Germinal center (tissue), 1 donor: ENCODE results near the gene PRR12.
A peak's percentile ranks its signal among the peaks of the same experiment; 100 is the strongest.

Source experiments
- DNase-seq: peaks from one replicate; pipeline ENCODE4 v3.0.0; 2012; ENCODE audit warnings: mixed read lengths, low spot score

PRR12 gene

DNA sequence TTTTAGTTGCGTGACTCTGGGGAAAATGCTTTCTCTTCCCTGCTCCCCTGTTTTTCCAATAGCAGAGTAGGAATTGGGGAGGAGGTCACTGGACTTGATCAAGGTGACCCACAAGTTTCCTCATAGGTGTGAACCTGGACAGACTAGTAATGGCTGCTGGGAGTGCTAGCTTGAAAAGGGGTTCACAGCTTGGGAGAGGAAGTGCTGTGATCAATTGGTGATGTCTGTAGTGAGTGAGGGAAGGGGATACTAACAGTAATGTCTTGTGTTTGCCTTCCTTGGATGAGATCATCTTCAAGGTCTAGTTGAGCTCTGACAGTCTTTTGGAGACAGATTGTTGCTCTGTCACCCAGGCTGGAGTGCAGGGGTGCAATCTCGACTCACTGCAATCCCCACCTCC is 76.5 kb downstream of the PRR12 start:
- DNase-seq, result no peak

DNA sequence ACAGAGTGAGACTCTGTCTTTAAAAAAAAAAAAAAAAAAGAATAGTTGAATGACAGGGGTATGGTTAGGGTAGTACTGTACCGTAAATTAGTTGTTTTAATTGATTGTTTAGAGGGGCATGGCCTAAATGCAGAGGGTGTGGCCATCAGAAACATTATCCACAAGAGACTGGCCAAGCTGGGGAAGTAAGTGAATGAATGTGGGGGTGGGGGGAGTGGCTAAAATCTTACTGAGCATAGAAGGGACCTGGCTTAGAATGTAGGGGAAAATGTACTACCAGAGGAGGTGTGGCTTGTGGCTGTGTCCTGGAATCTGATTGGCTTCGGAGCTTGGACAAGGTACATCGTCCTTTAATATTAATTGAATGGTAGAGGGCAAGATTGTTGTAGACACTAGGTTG is 78.5 kb downstream of the PRR12 start:
- no peak for DNase-seq

DNA sequence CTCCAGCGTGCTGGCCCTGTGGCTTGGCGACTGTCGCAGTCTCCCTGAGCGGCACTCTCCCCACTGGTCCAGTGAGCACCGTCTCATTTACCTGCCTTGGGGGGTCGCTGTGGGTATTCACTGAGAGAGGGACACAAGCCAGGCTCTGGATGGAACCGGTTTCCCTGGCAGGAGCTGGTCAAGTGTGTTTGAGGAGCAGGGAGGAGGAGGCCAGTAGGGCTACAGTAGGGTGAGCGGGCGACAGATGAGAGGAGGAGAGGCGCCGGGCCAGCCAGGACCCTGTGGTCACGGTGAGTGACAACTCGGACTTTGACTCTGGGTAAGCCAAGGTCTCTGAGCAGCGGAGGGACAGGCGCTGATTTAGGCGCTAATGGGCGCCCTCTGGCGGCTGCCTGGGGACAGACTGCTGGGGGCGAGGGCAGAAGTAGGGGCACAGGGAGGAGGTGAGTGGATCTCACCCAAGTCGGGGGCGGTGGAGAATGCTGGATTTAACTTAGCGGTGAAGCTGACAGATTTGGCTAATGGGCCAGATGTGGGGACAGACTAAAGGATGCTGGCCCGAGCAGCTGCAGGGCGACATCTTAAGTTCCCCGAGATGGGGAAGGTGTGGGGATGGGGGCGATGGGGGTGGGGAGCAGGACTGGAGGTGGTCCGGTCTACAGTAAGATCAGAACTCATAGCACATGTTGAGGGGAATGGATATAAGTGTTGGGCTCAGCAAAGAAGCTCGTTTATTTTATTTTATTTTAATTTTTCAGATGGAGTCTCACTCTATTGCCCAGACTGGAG is 81.3 kb downstream of the PRR12 start:
- DNase-seq, result peak; percentile 88
